ENCODE measurements around the gene STK11IP.

The STK11IP gene

GRCh38 chr2:219631406-219631891 lies 33.8 kb downstream of the STK11IP start:
- Mint-ChIP-seq H3K4me3 (no peak overlapping the region), H3K9me3 (no peaks in the 10 kb centered on the region), H3K27ac (ENCODE audit: low read depth) (no peak overlapping the region), H3K4me1 (peaks cover 13% of the 10 kb centered on the region), H3K27me3 (peaks cover 76% of the 10 kb centered on the region), H3K36me3 (ENCODE audit: insufficient read depth) (peaks cover 4% of the 10 kb centered on the region)
- DNase-seq (ENCODE audit: low spot score in 2 of 2) (no peak), ATAC-seq (replicated peaks; ENCODE audit: extremely low read depth, poor library complexity, severe bottlenecking) (no peak)

GRCh38 chr2:219631904-219632759 lies 34.5 kb downstream of the STK11IP start:
- Mint-ChIP-seq H3K4me3 (no peak overlapping the region), H3K27me3 (peaks cover 74% of the 10 kb centered on the region), H3K9me3 (no peaks in the 10 kb centered on the region), H3K36me3 (ENCODE audit: insufficient read depth) (peaks cover 4% of the 10 kb centered on the region), H3K4me1 (peaks cover 6% of the 10 kb centered on the region), H3K27ac (ENCODE audit: low read depth) (no peak overlapping the region)
- DNase-seq (ENCODE audit: low spot score in 2 of 2) (no peak), ATAC-seq (replicated peaks; ENCODE audit: extremely low read depth, poor library complexity, severe bottlenecking) (no peak)

GRCh38 chr2:219632760-219633105 lies 35.1 kb downstream of the STK11IP start:
- no peak overlapping the region for H3K27ac Mint-ChIP-seq (ENCODE audit: low read depth)
- H3K36me3 Mint-ChIP-seq (ENCODE audit: insufficient read depth): peaks cover 4% of the 10 kb centered on the region
- H3K27me3 Mint-ChIP-seq: peaks cover 71% of the 10 kb centered on the region
- H3K4me1 Mint-ChIP-seq: peaks cover 5% of the 10 kb centered on the region
- no peak for ATAC-seq (replicated peaks; ENCODE audit: extremely low read depth, poor library complexity, severe bottlenecking)
- no peaks in the 10 kb centered on the region for H3K9me3 Mint-ChIP-seq
- H3K4me3 Mint-ChIP-seq: no peak overlapping the region
- DNase-seq (ENCODE audit: low spot score in 2 of 2): no peak

GRCh38 chr2:219633276-219634065 lies 35.8 kb downstream of the STK11IP start:
- H3K27ac Mint-ChIP-seq (ENCODE audit: low read depth): no peak overlapping the region
- no peak for ATAC-seq (replicated peaks; ENCODE audit: extremely low read depth, poor library complexity, severe bottlenecking)
- H3K9me3 Mint-ChIP-seq: no peaks in the 10 kb centered on the region
- peaks cover 4% of the 10 kb centered on the region for H3K36me3 Mint-ChIP-seq (ENCODE audit: insufficient read depth)
- H3K4me3 Mint-ChIP-seq: no peak overlapping the region
- DNase-seq (ENCODE audit: low spot score in 2 of 2): no peak
- H3K4me1 Mint-ChIP-seq: peaks cover 6% of the 10 kb centered on the region
- H3K27me3 Mint-ChIP-seq: peaks cover 67% of the 10 kb centered on the region

GRCh38 chr2:219634171-219634940 lies 36.7 kb downstream of the STK11IP start:
- ATAC-seq (replicated peaks; ENCODE audit: extremely low read depth, poor library complexity, severe bottlenecking) (no peak), DNase-seq (ENCODE audit: low spot score in 2 of 2) (no peak)
- Mint-ChIP-seq H3K4me3 (no peak overlapping the region), H3K27ac (ENCODE audit: low read depth) (no peak overlapping the region), H3K4me1 (peaks cover 15% of the 10 kb centered on the region), H3K36me3 (ENCODE audit: insufficient read depth) (peaks cover 4% of the 10 kb centered on the region), H3K27me3 (peaks cover 58% of the 10 kb centered on the region), H3K9me3 (no peaks in the 10 kb centered on the region)

GRCh38 chr2:219634951-219635751 lies 37.5 kb downstream of the STK11IP start:
- no peaks in the 10 kb centered on the region for H3K9me3 Mint-ChIP-seq
- H3K36me3 Mint-ChIP-seq (ENCODE audit: insufficient read depth): peaks cover 4% of the 10 kb centered on the region
- no peak for ATAC-seq (replicated peaks; ENCODE audit: extremely low read depth, poor library complexity, severe bottlenecking)
- peaks cover 50% of the 10 kb centered on the region for H3K27me3 Mint-ChIP-seq
- DNase-seq (ENCODE audit: low spot score in 2 of 2): no peak
- peaks cover 21% of the 10 kb centered on the region for H3K4me1 Mint-ChIP-seq
- H3K4me3 Mint-ChIP-seq: no peak overlapping the region
- no peak overlapping the region for H3K27ac Mint-ChIP-seq (ENCODE audit: low read depth)

- H3K9me3 Mint-ChIP-seq: no peaks in the 10 kb centered on the region
- H3K4me3 Mint-ChIP-seq: no peak overlapping the region
- H3K27me3 Mint-ChIP-seq: peaks cover 38% of the 10 kb centered on the region
- no peak for DNase-seq (ENCODE audit: low spot score in 2 of 2)
- H3K27ac Mint-ChIP-seq (ENCODE audit: low read depth): no peak overlapping the region
- H3K4me1 Mint-ChIP-seq: peaks cover 15% of the 10 kb centered on the region
- no peak for ATAC-seq (replicated peaks; ENCODE audit: extremely low read depth, poor library complexity, severe bottlenecking)
- peaks cover 4% of the 10 kb centered on the region for H3K36me3 Mint-ChIP-seq (ENCODE audit: insufficient read depth)
These were observed 38.7 kb downstream of the STK11IP start for GRCh38 chr2:219636144-219636915.

- Mint-ChIP-seq H3K9me3 (no peaks in the 10 kb centered on the region), H3K4me1 (peaks cover 15% of the 10 kb centered on the region), H3K4me3 (no peak overlapping the region), H3K27me3 (peaks cover 31% of the 10 kb centered on the region), H3K27ac (ENCODE audit: low read depth) (no peak overlapping the region), H3K36me3 (ENCODE audit: insufficient read depth) (peaks cover 5% of the 10 kb centered on the region)
- no peak for ATAC-seq (replicated peaks; ENCODE audit: extremely low read depth, poor library complexity, severe bottlenecking)
- DNase-seq (ENCODE audit: low spot score in 2 of 2): no peak
These were observed 39.5 kb downstream of the STK11IP start for GRCh38 chr2:219636941-219637841.

- H3K27ac Mint-ChIP-seq (ENCODE audit: low read depth): no peak overlapping the region
- DNase-seq (ENCODE audit: low spot score in 2 of 2) (no peak), ATAC-seq (replicated peaks; ENCODE audit: extremely low read depth, poor library complexity, severe bottlenecking) (no peak)
- no peak overlapping the region for H3K4me3 Mint-ChIP-seq
- peaks cover 15% of the 10 kb centered on the region for H3K4me1 Mint-ChIP-seq
- peaks cover 31% of the 10 kb centered on the region for H3K27me3 Mint-ChIP-seq
- peaks cover 1% of the 10 kb centered on the region for H3K36me3 Mint-ChIP-seq (ENCODE audit: insufficient read depth)
- H3K9me3 Mint-ChIP-seq: no peaks in the 10 kb centered on the region
These were observed 40.2 kb downstream of the STK11IP start for GRCh38 chr2:219637842-219638185.

GRCh38 chr2:219638217-219638947 lies 40.7 kb downstream of the STK11IP start:
- ATAC-seq (replicated peaks; ENCODE audit: extremely low read depth, poor library complexity, severe bottlenecking): no peak
- Mint-ChIP-seq H3K27me3 (peaks cover 29% of the 10 kb centered on the region), H3K4me1 (peaks cover 15% of the 10 kb centered on the region), H3K27ac (ENCODE audit: low read depth) (peak overlapping the region; percentile 42), H3K36me3 (ENCODE audit: insufficient read depth) (peaks cover 1% of the 10 kb centered on the region), H3K9me3 (no peaks in the 10 kb centered on the region), H3K4me3 (peak overlapping the region; percentile 36)
- no peak for DNase-seq (ENCODE audit: low spot score in 2 of 2)
